Panc1 (cell line): ENCODE measurements around the gene MED13L. TPM values are rescaled to one million over a fixed set of nuclear protein-coding genes. Genes with fewer than 3 reads are reported as not detected.

Experiments
- ATAC-seq: fragments of 200-7000 bp; cut with Tn5 transposase; 2 replicates; pipeline ENCODE4 v1.9.1; 2020; ENCODE audit warnings: mild to moderate bottlenecking, moderate library complexity
- BruUV-seq: library from RNA; stranded (reverse); fragments of 400-500 nt; replicated peaks from 2 replicates; lab custom pipeline; 2021; lab: Mats Ljungman, UMichigan
- CTCF ChIA-PET: fragments of 300-600 bp; sonication (Branson Sonifier 250); formaldehyde crosslinking; loops from one replicate; lab custom pipeline; 2022; ENCODE audit warnings: antibody characterized with exemption; lab: Charles Lee
- POLR2A ChIA-PET: fragments of 300-600 bp; sonication (Branson Sonifier 250); formaldehyde crosslinking; loops from one replicate; lab custom pipeline; 2022; ENCODE audit warnings: antibody characterized with exemption; lab: Charles Lee
- DNase-seq: peaks from one replicate; pipeline ENCODE4 v3.0.0-alpha.2; 2010; ENCODE audit warnings: low read depth, low spot score
- H3K27ac ChIP-seq: 2 replicates; pipeline ENCODE4 v1.5.1; 2011; ENCODE audit warnings: mild to moderate bottlenecking, low read length, inconsistent platforms
- H3K27me3 ChIP-seq: fragments of 200-500 bp; sonication (Bioruptor generic); 2 replicates; pipeline ENCODE4 v1.6.0; 2014; ENCODE audit warnings: low read length, inconsistent platforms; ENCODE audit not compliant: control insufficient read depth, insufficient read depth
- H3K36me3 ChIP-seq: fragments of 200-500 bp; sonication (Bioruptor generic); 2 replicates; pipeline ENCODE4 v1.5.1; 2014; ENCODE audit warnings: inconsistent platforms, mild to moderate bottlenecking, low read length, moderate library complexity; ENCODE audit not compliant: control insufficient read depth, insufficient read depth
- H3K4me1 ChIP-seq: 2 replicates; pipeline ENCODE4 v1.5.1; 2011; ENCODE audit warnings: inconsistent platforms, mild to moderate bottlenecking, low read length, moderate library complexity; ENCODE audit not compliant: control insufficient read depth, insufficient read depth
- H3K4me3 ChIP-seq, 2 experiments: 2 replicates each; pipeline ENCODE4 v1.5.1; 2011 to 2012; ENCODE audit warnings: low read depth in 2 of 2, low read length in 2 of 2, mild to moderate bottlenecking in 2 of 2, inconsistent platforms in 1 of 2, moderate library complexity in 1 of 2
- H3K9me3 ChIP-seq: fragments of 200-500 bp; sonication (Bioruptor generic); 2 replicates; pipeline ENCODE4 v1.5.1; 2014; ENCODE audit warnings: low read depth, mild to moderate bottlenecking, inconsistent platforms, low read length, moderate library complexity; ENCODE audit not compliant: control insufficient read depth, insufficient read depth
- CTCF ChIP-seq: fragments of 450-650 bp; IDR thresholded peaks from 2 replicates; pipeline ENCODE4 v1.5.1; 2017; ENCODE audit warnings: mild to moderate bottlenecking
- POLR2AphosphoS5 ChIP-seq: IDR thresholded peaks from 2 replicates; pipeline ENCODE4 v1.6.1; 2012; ENCODE audit warnings: mild to moderate bottlenecking, low read depth, low read length, moderate library complexity
- REST ChIP-seq, 2 experiments: IDR thresholded peaks; 2 replicates each; pipeline ENCODE4 v1.6.1; 2011 to 2012; ENCODE audit warnings: low read depth in 2 of 2, control low read depth in 1 of 2, low read length in 1 of 2, mild to moderate bottlenecking in 1 of 2, moderate library complexity in 1 of 2; ENCODE audit not compliant: insufficient read depth in 1 of 2
- SIN3A ChIP-seq: IDR thresholded peaks from 2 replicates; pipeline ENCODE4 v1.6.1; 2012; ENCODE audit warnings: low read depth, mild to moderate bottlenecking, low read length, moderate library complexity, borderline replicate concordance; ENCODE audit not compliant: insufficient read depth
- TCF7L2 ChIP-seq: IDR thresholded peaks from 2 replicates; pipeline ENCODE4 v1.6.1; 2011; ENCODE audit warnings: mild to moderate bottlenecking, low read depth, low read length, inconsistent platforms
- in situ Hi-C: cut with HindIII; loops from 2 replicates; pipeline ENCODE4 v1.10.0; 2016; ENCODE audit warnings: low sequenced_read_pairs, low pct_unique_long_range_greater_than_20kb
- intact Hi-C: fragments of 100-400 bp; cut with micrococcal nuclease; formaldehyde crosslinking; loops from one replicate; pipeline ENCODE4 v1.10.0; 2022; ENCODE audit not compliant: unreplicated experiment
- total RNA-seq: library from RNA; stranded (reverse); gene quantifications from one replicate; pipeline ENCODE4 v1.2.1, GENCODE V29; 2021; ENCODE audit not compliant: unreplicated experiment

Gene MED13L
- total RNA-seq, 1 experiment from 2014 or later, result 170 TPM

- DNase-seq, result no peak
- H3K4me3 ChIP-seq, result no peak overlapping the region
- no peak for TF ChIP-seq SIN3A
- TF ChIP-seq TCF7L2, result no peak
- TF ChIP-seq CTCF, result no peak
- no peak for TF ChIP-seq REST (IDR thresholded peaks at IDR 0.05; ENCODE audit: insufficient read depth in 1 of 2, low read depth in 2 of 2, low read length in 1 of 2)
- no peak for TF ChIP-seq POLR2AphosphoS5
- peaks cover 7% of the 10 kb centered on the region; the same call in 1 of the 2 replicates for H3K9me3 ChIP-seq
- no peaks in the 10 kb centered on the region for H3K4me1 ChIP-seq
- ChIA-PET POLR2A (no interaction called here), CTCF (no interaction called here)
- ATAC-seq, result no peak
- H3K36me3 ChIP-seq, result no peaks in the 10 kb centered on the region
- no TSS peak for BruUV-seq
- in situ Hi-C loops (no loop called here), intact Hi-C loops (loop anchor here (10.0 kb wide), 1 partner anchor 762 kb away; no protein-coding TSS in a partner anchor)
- H3K27ac ChIP-seq, result no peak overlapping the region
- no peaks in the 10 kb centered on the region for H3K27me3 ChIP-seq
Measured at GRCh38 chr12:115942346-115942745, 335.1 kb downstream of the MED13L start.

GRCh38 chr12:115941362-115941761 is 336.1 kb downstream of the MED13L start:
- intact Hi-C loops, result loop anchor here (10.0 kb wide), 1 partner anchor 763 kb away; no protein-coding TSS in a partner anchor
- ATAC-seq, result no peak
- CTCF ChIA-PET, result no interaction called here

More at GRCh38 chr12:115941362-115941761, 336.1 kb downstream of the MED13L start:
- DNase-seq, result no peak
- no peaks in the 10 kb centered on the region for H3K4me1 ChIP-seq
- no TSS peak for BruUV-seq
- TF ChIP-seq SIN3A (no peak), POLR2AphosphoS5 (no peak), TCF7L2 (no peak), REST (IDR thresholded peaks at IDR 0.05; ENCODE audit: insufficient read depth in 1 of 2, low read depth in 2 of 2, low read length in 1 of 2) (no peak)
- in situ Hi-C loops, result no loop called here
- no peak overlapping the region for H3K4me3 ChIP-seq
- H3K27me3 ChIP-seq, result no peaks in the 10 kb centered on the region
- POLR2A ChIA-PET, result no interaction called here
- H3K27ac ChIP-seq, result no peak overlapping the region
- peaks cover 7% of the 10 kb centered on the region; the same call in 1 of the 2 replicates for H3K9me3 ChIP-seq
- no peaks in the 10 kb centered on the region for H3K36me3 ChIP-seq
